SK-N-MC (cell line): ENCODE results near the gene DNAJC7.

Experiments used
- EZH2 ChIP-seq: fragments of 200-600 bp; sonication (generic); IDR thresholded peaks from one replicate; pipeline ENCODE4 v1.6.1; 2017; ENCODE audit warnings: antibody characterized with exemption
- FOXP2 ChIP-seq: optimal IDR thresholded peaks from 2 replicates; pipeline ENCODE3; 2011; ENCODE audit warnings: mild to moderate bottlenecking, moderate library complexity; ENCODE audit not compliant: insufficient read depth; ENCODE audit errors: extremely low read length, control extremely low read depth
- POLR2AphosphoS5 ChIP-seq: IDR thresholded peaks from 2 replicates; pipeline ENCODE4 v1.6.1; 2012; ENCODE audit warnings: mild to moderate bottlenecking, low read depth, low read length, borderline replicate concordance

GRCh38 chr17:42051645-42052044 lies 34.4 kb upstream of the DNAJC7 start:
- TF ChIP-seq POLR2AphosphoS5 (no peak), EZH2 (no peak), FOXP2 (no peak)
